MG63 (cell line): ENCODE measurements around the gene RNF144B. TPM values are rescaled to one million over a fixed set of nuclear protein-coding genes. Genes with fewer than 3 reads are reported as not detected.
A peak's percentile ranks its signal among the peaks of the same experiment; 100 is the strongest.

Experiments used
- DNase-seq: peaks from one replicate; pipeline ENCODE4 v3.0.0-alpha.2; 2020
- H3K27me3 ChIP-seq: fragments of 250-450 bp; sonication (Bioruptor Pico); 2 replicates; pipeline ENCODE4 v1.5.1; 2020; ENCODE audit warnings: mild to moderate bottlenecking, moderate library complexity
- H3K36me3 ChIP-seq: fragments of 250-450 bp; sonication (Bioruptor Pico); 2 replicates; pipeline ENCODE4 v1.5.1; 2020; ENCODE audit warnings: mild to moderate bottlenecking, moderate library complexity
- H3K4me3 ChIP-seq: fragments of 250-450 bp; sonication (Bioruptor Pico); 2 replicates; pipeline ENCODE4 v1.5.1; 2020; ENCODE audit warnings: mild to moderate bottlenecking, moderate library complexity
- H3K9me3 ChIP-seq: fragments of 250-450 bp; sonication (Bioruptor Pico); 2 replicates; pipeline ENCODE4 v1.5.1; 2020; ENCODE audit warnings: mild to moderate bottlenecking, moderate library complexity
- total RNA-seq: library from RNA; depleted of rRNA; stranded (reverse); fragments of >200 nt; shearing (Covaris generic); gene quantifications from 2 replicates; pipeline ENCODE4 v1.2.3, GENCODE V29; 2014; ENCODE audit warnings: low replicate concordance; rRNA removed

RNF144B gene
- total RNA-seq, 1 experiment from 2014 or later, result 1.9 TPM

- Histone ChIP-seq H3K9me3 (no peaks in the 10 kb centered on the region), H3K27me3 (no peaks in the 10 kb centered on the region), H3K4me3 (peak overlapping the region; percentile 11), H3K36me3 (no peaks in the 10 kb centered on the region)
- DNase-seq, result peak; percentile 37
Measured at GRCh38 chr6:18503593-18504231, 116.6 kb downstream of the RNF144B start.

DNA sequence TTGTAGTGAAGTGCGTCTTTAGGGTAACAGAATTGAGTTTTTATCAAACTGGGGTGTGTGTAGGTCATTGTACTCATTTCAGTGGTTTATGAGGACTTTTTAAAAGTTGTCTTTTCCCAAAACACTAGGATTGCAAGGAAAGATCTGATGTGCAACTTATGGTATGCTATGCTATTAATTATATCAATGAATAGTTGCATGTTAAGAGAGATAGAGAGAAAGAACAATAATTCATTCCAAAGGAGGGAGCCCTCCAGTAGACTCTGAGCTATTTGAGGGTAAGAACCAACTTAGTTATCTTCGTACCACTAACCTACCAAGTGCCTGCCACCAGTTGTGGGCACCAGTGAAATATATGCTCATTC lies 117.1 kb downstream of the RNF144B start:
- H3K27me3 ChIP-seq, result no peaks in the 10 kb centered on the region
- H3K36me3 ChIP-seq, result no peaks in the 10 kb centered on the region
- no peaks in the 10 kb centered on the region for H3K9me3 ChIP-seq
- no peak for DNase-seq
- no peak overlapping the region for H3K4me3 ChIP-seq

GRCh38 chr6:18506382-18507017 lies 119.3 kb downstream of the RNF144B start:
- DNase-seq, result no peak

DNA sequence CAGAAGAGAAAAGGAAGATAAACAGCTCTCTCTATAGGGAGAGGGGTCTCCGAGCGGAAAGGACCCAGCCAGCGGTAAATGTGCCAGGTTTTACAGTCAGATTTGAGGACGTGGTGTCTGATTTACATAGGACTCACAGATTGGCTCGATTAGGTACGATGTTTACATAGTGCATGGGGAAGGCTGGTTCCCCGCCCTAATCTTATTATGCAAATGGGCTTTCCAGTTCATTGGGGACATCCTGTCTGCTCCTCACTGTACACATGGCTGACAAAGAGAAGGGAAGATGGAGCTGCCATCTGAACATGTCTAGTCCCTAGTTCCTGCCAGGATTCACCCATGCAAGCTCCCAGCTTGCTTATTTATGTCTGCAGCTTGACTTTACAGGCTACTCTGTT lies 119.9 kb downstream of the RNF144B start:
- Histone ChIP-seq H3K27me3 (no peaks in the 10 kb centered on the region), H3K9me3 (no peaks in the 10 kb centered on the region), H3K36me3 (no peaks in the 10 kb centered on the region), H3K4me3 (no peak overlapping the region)
- no peak for DNase-seq

More at GRCh38 chr6:18506382-18507017, 119.3 kb downstream of the RNF144B start:
- no peaks in the 10 kb centered on the region for H3K9me3 ChIP-seq
- no peak overlapping the region for H3K4me3 ChIP-seq
- no peaks in the 10 kb centered on the region for H3K27me3 ChIP-seq
- H3K36me3 ChIP-seq, result no peaks in the 10 kb centered on the region

GRCh38 chr6:18507561-18507960 lies 120.4 kb downstream of the RNF144B start:
- no peaks in the 10 kb centered on the region for H3K36me3 ChIP-seq
- no peaks in the 10 kb centered on the region for H3K9me3 ChIP-seq
- H3K4me3 ChIP-seq, result no peak overlapping the region
- DNase-seq, result no peak
- H3K27me3 ChIP-seq, result no peaks in the 10 kb centered on the region

DNA sequence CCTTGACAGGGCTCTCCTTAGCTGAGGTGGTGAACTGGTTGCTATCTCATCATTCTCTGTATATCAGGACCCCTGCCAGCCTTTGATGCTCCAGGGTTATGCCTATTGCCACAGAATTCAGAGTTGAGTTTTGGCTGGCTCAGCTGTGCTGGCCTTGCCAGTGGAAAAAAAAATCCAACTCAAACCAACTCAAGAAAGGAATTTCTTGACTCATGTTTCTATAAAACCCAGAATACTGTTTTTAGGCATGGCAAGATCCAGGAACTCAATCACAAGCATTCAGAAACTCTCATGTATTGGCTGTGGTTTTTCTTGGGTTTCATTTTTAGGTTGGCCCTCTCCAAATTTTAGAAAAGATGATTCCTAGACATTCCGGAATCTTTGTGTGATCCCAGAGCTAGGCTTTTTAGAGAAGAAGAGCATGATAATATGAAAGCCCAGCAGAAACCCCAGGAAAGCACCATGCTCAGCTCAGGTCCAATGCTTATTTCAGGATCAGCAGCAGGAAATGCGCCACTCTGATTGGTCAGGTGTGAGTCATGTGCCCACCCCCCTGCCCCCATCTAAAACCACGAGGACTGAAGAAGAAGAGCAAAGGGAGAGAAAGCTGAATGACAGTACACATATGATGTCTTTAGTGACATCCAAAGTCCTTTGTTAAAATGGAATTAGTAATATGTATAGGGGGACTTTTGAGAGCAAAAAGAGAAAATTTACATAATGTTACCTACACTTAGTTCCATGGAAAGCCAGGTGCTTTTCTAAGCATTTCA lies 122.9 kb downstream of the RNF144B start:
- H3K36me3 ChIP-seq, result no peaks in the 10 kb centered on the region
- DNase-seq, result no peak
- no peaks in the 10 kb centered on the region for H3K9me3 ChIP-seq
- H3K27me3 ChIP-seq, result no peaks in the 10 kb centered on the region
- H3K4me3 ChIP-seq, result no peak overlapping the region

DNA sequence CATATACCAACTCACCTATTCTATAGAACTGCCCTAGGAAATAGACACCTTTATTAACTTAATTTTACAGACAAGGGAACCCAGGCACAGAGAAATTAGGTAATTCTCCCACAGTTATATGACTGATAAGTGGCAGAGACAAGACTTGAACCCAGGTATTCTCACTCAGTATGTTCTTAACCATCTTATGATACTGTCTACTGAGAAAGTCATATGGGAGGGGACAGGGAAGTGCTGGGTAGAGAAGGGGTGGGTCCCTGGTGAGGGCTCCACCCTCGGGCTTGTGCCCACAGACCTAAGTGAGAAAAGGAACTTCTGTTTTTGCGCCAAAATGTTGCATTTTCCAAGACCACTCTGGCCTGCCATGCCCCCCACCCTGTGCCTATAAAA lies 123.5 kb downstream of the RNF144B start:
- Histone ChIP-seq H3K36me3 (no peaks in the 10 kb centered on the region), H3K4me3 (no peak overlapping the region), H3K9me3 (no peaks in the 10 kb centered on the region), H3K27me3 (no peaks in the 10 kb centered on the region)
- DNase-seq, result no peak

- H3K27me3 ChIP-seq, result no peaks in the 10 kb centered on the region
- DNase-seq, result no peak
- H3K4me3 ChIP-seq, result no peak overlapping the region
- no peaks in the 10 kb centered on the region for H3K36me3 ChIP-seq
- no peaks in the 10 kb centered on the region for H3K9me3 ChIP-seq
Measured at GRCh38 chr6:18511211-18511610, 124.1 kb downstream of the RNF144B start.

DNA sequence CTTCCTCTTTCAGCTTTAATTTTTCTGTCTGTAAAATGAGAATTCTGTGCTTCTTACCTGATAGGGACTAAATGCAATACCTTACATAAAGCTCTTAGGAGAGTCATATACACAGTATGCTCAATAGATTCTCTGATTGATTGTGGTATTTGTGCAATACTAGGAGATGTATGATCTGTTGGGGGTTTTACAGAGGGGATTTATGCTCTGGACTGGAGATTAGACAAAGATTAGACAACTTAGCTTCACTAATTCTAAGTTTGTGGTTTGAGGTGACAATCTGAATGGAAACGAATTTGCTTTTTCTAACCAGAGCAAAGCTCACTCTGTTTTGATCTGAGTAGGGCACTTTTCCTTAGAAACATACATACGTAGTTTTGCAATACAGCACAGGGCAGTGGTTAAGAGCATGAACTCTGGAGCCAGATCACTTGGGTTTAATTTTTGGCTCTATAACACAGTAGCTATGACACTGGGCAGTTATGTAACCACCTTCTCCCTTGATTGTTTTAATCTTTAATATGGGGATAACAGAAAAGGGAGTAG lies 126.2 kb downstream of the RNF144B start:
- Histone ChIP-seq H3K4me3 (no peak overlapping the region), H3K27me3 (no peaks in the 10 kb centered on the region), H3K9me3 (no peaks in the 10 kb centered on the region), H3K36me3 (no peaks in the 10 kb centered on the region)
- DNase-seq, result no peak

DNA sequence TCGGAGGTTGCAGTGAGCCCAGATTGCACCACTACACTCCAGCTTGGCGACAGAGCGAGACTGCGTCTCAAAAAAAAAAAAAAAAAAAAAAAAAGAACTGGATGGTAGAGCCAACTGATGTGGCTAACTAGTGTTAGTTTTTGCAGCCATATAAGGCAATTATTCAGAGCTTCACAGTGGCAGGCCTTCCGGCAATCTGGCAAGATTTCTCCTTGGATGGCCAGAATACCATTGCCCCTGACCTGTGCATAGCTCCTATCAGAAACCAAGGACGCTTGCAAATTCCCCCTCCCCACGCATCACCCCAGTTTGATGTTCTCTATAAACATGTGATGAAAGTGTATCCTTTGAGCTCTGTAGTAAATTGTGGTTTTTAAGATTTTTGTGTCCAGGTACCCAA lies 127.0 kb downstream of the RNF144B start:
- no peak for DNase-seq
- Histone ChIP-seq H3K9me3 (no peaks in the 10 kb centered on the region), H3K4me3 (no peak overlapping the region), H3K27me3 (no peaks in the 10 kb centered on the region), H3K36me3 (no peaks in the 10 kb centered on the region)

DNA sequence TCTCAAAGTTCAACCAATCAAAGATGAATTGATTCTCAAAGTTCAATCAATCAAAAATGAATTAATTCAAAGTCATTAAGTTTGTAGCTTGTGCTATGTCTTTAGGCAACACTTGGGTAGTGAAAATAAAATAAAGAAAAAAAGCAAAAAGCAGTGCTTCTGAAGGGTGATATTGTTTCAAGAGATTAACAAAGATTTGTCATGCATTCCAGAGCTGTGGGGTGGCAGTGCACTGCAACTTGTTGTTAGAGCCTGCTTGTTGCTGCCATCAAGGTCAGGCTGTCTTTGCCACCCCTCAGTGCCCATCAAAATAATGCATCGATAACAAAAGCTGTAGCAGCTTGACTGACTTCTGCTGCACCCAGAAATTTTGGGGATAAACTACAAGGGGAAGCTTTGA lies 128.6 kb downstream of the RNF144B start:
- no peaks in the 10 kb centered on the region for H3K27me3 ChIP-seq
- no peak overlapping the region for H3K4me3 ChIP-seq
- peak; percentile 28 for DNase-seq
- H3K36me3 ChIP-seq, result no peaks in the 10 kb centered on the region
- H3K9me3 ChIP-seq, result no peaks in the 10 kb centered on the region

Other genes starting within 250 kb of the RNF144B start
- 8.3 and 9.5 TPM in 2 replicates for gene TPMT, start 232.3 kb upstream of the RNF144B start, total RNA-seq
- gene KDM1B, start 231.9 kb upstream of the RNF144B start, total RNA-seq, result 11.0 and 20.2 TPM in 2 replicates
- 86.4 and 160 TPM in 2 replicates for gene DEK, start 122.8 kb upstream of the RNF144B start, total RNA-seq